Measurements from ENCODE around the gene FOXO6.

DNA sequence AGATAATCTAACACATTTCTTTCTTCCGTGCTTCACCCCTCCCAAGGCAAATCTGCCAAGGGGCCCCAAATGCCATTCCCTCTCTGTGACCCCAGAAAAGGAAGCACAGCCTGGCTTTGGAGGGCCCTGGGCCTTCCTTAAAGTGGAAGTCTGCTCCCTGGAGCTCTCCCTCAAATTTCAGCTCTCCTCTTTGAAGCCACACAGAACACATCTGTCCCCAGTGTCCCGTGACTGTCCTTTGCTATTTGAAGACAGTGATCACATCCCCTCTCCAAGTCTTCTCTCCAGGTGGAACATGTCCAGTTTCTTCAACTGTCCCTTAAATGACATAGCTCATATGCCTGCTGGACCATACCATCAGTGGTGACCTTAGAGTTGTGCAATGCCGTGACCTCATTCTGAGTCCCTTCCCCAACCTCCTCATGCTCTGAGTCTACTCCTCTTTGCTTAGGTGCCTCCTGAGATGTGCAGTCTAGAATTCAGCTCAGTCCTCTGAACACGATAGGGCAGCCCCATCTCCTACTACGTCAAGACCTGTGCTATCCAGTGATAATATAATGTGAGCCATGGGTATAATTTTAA, 18.4 kb upstream of the FOXO6 start:
- TF ChIP-seq POLR2A (IDR thresholded peaks at IDR 0.05): no peak
- TF ChIP-seq, protein P1, sequence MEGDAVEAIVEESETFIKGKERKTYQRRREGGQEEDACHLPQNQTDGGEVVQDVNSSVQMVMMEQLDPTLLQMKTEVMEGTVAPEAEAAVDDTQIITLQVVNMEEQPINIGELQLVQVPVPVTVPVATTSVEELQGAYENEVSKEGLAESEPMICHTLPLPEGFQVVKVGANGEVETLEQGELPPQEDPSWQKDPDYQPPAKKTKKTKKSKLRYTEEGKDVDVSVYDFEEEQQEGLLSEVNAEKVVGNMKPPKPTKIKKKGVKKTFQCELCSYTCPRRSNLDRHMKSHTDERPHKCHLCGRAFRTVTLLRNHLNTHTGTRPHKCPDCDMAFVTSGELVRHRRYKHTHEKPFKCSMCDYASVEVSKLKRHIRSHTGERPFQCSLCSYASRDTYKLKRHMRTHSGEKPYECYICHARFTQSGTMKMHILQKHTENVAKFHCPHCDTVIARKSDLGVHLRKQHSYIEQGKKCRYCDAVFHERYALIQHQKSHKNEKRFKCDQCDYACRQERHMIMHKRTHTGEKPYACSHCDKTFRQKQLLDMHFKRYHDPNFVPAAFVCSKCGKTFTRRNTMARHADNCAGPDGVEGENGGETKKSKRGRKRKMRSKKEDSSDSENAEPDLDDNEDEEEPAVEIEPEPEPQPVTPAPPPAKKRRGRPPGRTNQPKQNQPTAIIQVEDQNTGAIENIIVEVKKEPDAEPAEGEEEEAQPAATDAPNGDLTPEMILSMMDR (IDR thresholded peaks at IDR 0.05): no peak
- no peak for TF ChIP-seq POLR2AphosphoS5 (IDR thresholded peaks at IDR 0.05)
- no peak for TF ChIP-seq EP300 (IDR thresholded peaks at IDR 0.05; ENCODE audit: low read depth)

Measured in transverse colon (tissue), 4 donors.